Liver (tissue), 9 donors: ENCODE results near the gene PAPPA2. TPM values are rescaled to one million over a fixed set of nuclear protein-coding genes. Genes with fewer than 3 reads are reported as not detected.

ENCODE experiments used
- DNase-seq: peaks from one replicate; pipeline ENCODE4 v3.0.0-alpha.2; 2017; ENCODE audit warnings: low spot score
- H3K27ac ChIP-seq, 2 donors: one replicate each; pipeline ENCODE4 v1.7.0; 2013; ENCODE audit warnings: inconsistent platforms in 2 of 2, low read length in 2 of 2, control low read depth in 1 of 2, low read depth in 1 of 2, mild to moderate bottlenecking in 1 of 2
- H3K27me3 ChIP-seq, 4 donors: one replicate each; pipeline versions ENCODE4 v1.6.1 to v1.7.0; 2013; ENCODE audit warnings: low read length in 3 of 4, inconsistent platforms in 1 of 4, mild to moderate bottlenecking in 1 of 4, moderate library complexity in 1 of 4; ENCODE audit not compliant: control insufficient read depth in 4 of 4, insufficient read depth in 4 of 4
- H3K36me3 ChIP-seq, 4 donors: one replicate each; pipeline versions ENCODE4 v1.6.1 to v1.7.0; 2013; ENCODE audit warnings: low read length in 3 of 4, mild to moderate bottlenecking in 3 of 4, low read depth in 1 of 4, moderate library complexity in 1 of 4; ENCODE audit not compliant: control insufficient read depth in 4 of 4, insufficient read depth in 3 of 4
- H3K4me1 ChIP-seq, 4 donors: one replicate each; pipeline versions ENCODE4 v1.6.1 to v1.7.0; 2013; ENCODE audit warnings: low read length in 3 of 4, mild to moderate bottlenecking in 3 of 4, moderate library complexity in 1 of 4; ENCODE audit not compliant: control insufficient read depth in 4 of 4, insufficient read depth in 4 of 4
- H3K4me3 ChIP-seq, 3 donors: one replicate each; pipeline versions ENCODE4 v1.6.1 to v1.7.0; 2013; ENCODE audit warnings: low read length in 3 of 3, control low read depth in 1 of 3, low read depth in 1 of 3, mild to moderate bottlenecking in 1 of 3
- H3K9ac ChIP-seq, 2 donors: one replicate each; pipeline ENCODE4 v1.7.0; 2013; ENCODE audit warnings: low read length in 2 of 2, mild to moderate bottlenecking in 2 of 2, moderate library complexity in 2 of 2, control low read depth in 1 of 2, low read depth in 1 of 2
- H3K9me3 ChIP-seq, 4 donors: one replicate each; pipeline versions ENCODE4 v1.6.1 to v1.7.0; 2013; ENCODE audit warnings: low read length in 3 of 4; ENCODE audit not compliant: control insufficient read depth in 4 of 4
- ATF3 ChIP-seq: IDR thresholded peaks from 2 replicates; pipeline ENCODE4 v1.6.1; 2016; ENCODE audit warnings: antibody characterized with exemption
- CTCF ChIP-seq: fragments of 150-350 bp; IDR thresholded peaks from 2 replicates; pipeline ENCODE4 v1.5.1; 2017; ENCODE audit warnings: improper control_type of control experiment, low read depth, low read length; ENCODE audit not compliant: missing input control
- EGR1 ChIP-seq, 2 donors: IDR thresholded peaks; 2 replicates each; pipeline ENCODE4 v1.6.1; 2016 to 2018; ENCODE audit warnings: antibody characterized with exemption in 2 of 2, low read depth in 2 of 2
- FOXA1 ChIP-seq: IDR thresholded peaks from 2 replicates; pipeline ENCODE4 v1.6.1; 2016; ENCODE audit warnings: antibody characterized with exemption
- FOXA2 ChIP-seq: IDR thresholded peaks from 2 replicates; pipeline ENCODE4 v1.6.1; 2016; ENCODE audit warnings: antibody characterized with exemption
- GABPA ChIP-seq, 2 donors: IDR thresholded peaks in 1 of 2; conservative IDR thresholded peaks in 1 of 2; 2 replicates each; pipeline ENCODE4 v1.6.1; 2016; ENCODE audit warnings: antibody characterized with exemption in 2 of 2, mild to moderate bottlenecking in 1 of 2, moderate library complexity in 1 of 2
- HNF4A ChIP-seq, 2 donors: conservative IDR thresholded peaks; 2 replicates each; pipeline ENCODE4 v1.6.1; 2016; ENCODE audit warnings: antibody characterized with exemption in 2 of 2, mild to moderate bottlenecking in 2 of 2
- HNF4G ChIP-seq: IDR thresholded peaks from 2 replicates; pipeline ENCODE4 v1.6.1; 2016; ENCODE audit warnings: antibody characterized with exemption
- JUND ChIP-seq, 2 donors: IDR thresholded peaks; 2 replicates each; pipeline ENCODE4 v1.6.1; 2016; ENCODE audit warnings: antibody characterized with exemption in 2 of 2
- MAX ChIP-seq: IDR thresholded peaks from 2 replicates; pipeline ENCODE4 v1.6.1; 2016; ENCODE audit warnings: antibody characterized with exemption
- NR2F2 ChIP-seq: IDR thresholded peaks from 2 replicates; pipeline ENCODE4 v1.6.1; 2016; ENCODE audit warnings: antibody characterized with exemption
- RAD21 ChIP-seq, 2 donors: IDR thresholded peaks; 2 replicates each; pipeline ENCODE4 v1.6.1; 2016; ENCODE audit warnings: antibody characterized with exemption in 2 of 2, mild to moderate bottlenecking in 2 of 2
- REST ChIP-seq: IDR thresholded peaks from 2 replicates; pipeline ENCODE4 v1.6.1; 2016; ENCODE audit warnings: antibody characterized with exemption, mild to moderate bottlenecking
- RXRA ChIP-seq, 2 donors: IDR thresholded peaks; 2 replicates each; pipeline ENCODE4 v1.6.1; 2017 to 2018; ENCODE audit warnings: antibody characterized with exemption in 2 of 2, mild to moderate bottlenecking in 1 of 2
- SP1 ChIP-seq: IDR thresholded peaks from 2 replicates; pipeline ENCODE4 v1.6.1; 2018; ENCODE audit warnings: antibody characterized with exemption, mild to moderate bottlenecking
- TAF1 ChIP-seq: conservative IDR thresholded peaks from 2 replicates; pipeline ENCODE4 v1.6.1; 2016; ENCODE audit warnings: antibody characterized with exemption, mild to moderate bottlenecking
- YY1 ChIP-seq: IDR thresholded peaks from 2 replicates; pipeline ENCODE4 v1.6.1; 2016; ENCODE audit warnings: antibody characterized with exemption, mild to moderate bottlenecking
- ZBTB33 ChIP-seq: IDR thresholded peaks from 2 replicates; pipeline ENCODE4 v1.6.1; 2016; ENCODE audit warnings: antibody characterized with exemption
- WGBS: extraction: QIAGEN DNeasy Blood & Tissue Kit; methylation state at CpG from one replicate; pipeline ENCODE4 v1.1.7; 2013; 5-methylcytosine and 5-hydroxymethylcytosine counted together
- polyA plus RNA-seq, 2 donors: library from polyadenylated mRNA; stranded (reverse) in 1 of 2; unstranded in 1 of 2; fragments of 200-250 nt in 1 of 2; fragments of >200 nt in 1 of 2; fragmentation: Nextera tagmentation in 1 of 2; extraction: Ambion mirVana in 1 of 2; gene quantifications; one replicate each; pipeline versions ENCODE4 v1.2.1 to v1.2.3, GENCODE V29; 2013 to 2015
- total RNA-seq, 2 donors: library from RNA; depleted of rRNA; stranded (reverse); fragments of >200 nt; gene quantifications; one replicate each; pipeline ENCODE4 v1.2.3, GENCODE V29; 2014
- donor health status: healthy.
- donor health status: healthy.
- donor health status: healthy.
- donor health status: healthy.
- donor health status: healthy.

PAPPA2 gene
- total and polyA plus RNA-seq, 4 donors, result 0.19 to 27.2 (median 13.4) TPM

- Histone ChIP-seq H3K4me3 (no peak overlapping the region), H3K9me3 (no peaks in the 10 kb centered on the region), H3K4me1 (no peaks in the 10 kb centered on the region), H3K27me3 (no peaks in the 10 kb centered on the region), H3K9ac (no peak overlapping the region), H3K27ac (no peak overlapping the region), H3K36me3 (no peaks in the 10 kb centered on the region)
- WGBS, result 71% methylated on average over 3 of the region's 3 CpGs
- TF ChIP-seq TAF1 (no peak), MAX (no peak), FOXA1 (no peak), JUND (IDR thresholded peaks at IDR 0.05) (no peak), HNF4G (no peak), ATF3 (no peak), HNF4A (conservative IDR thresholded peaks at IDR 0.05) (no peak), RXRA (IDR thresholded peaks at IDR 0.05) (no peak), RAD21 (IDR thresholded peaks at IDR 0.05) (no peak), NR2F2 (no peak), CTCF (no peak)
- no peak for DNase-seq
Measured at GRCh38 chr1:176643536-176643935, 180.6 kb downstream of the PAPPA2 start.

- H3K9me3 ChIP-seq, result peaks cover 0 to 5% (median 3%) of the 10 kb centered on the region in 4 donors
- H3K27ac ChIP-seq, result no peak overlapping the region
- no peaks in the 10 kb centered on the region for H3K36me3 ChIP-seq
- no peak overlapping the region for H3K4me3 ChIP-seq
- 67% methylated on average over 1 of the region's 1 CpG for WGBS
- DNase-seq, result no peak
- no peak overlapping the region for H3K9ac ChIP-seq
- H3K27me3 ChIP-seq, result no peaks in the 10 kb centered on the region
- TF ChIP-seq HNF4A (conservative IDR thresholded peaks at IDR 0.05) (no peak), HNF4G (no peak), RAD21 (IDR thresholded peaks at IDR 0.05) (no peak), SP1 (no peak), MAX (no peak), ATF3 (no peak), YY1 (no peak), NR2F2 (no peak), REST (no peak), EGR1 (IDR thresholded peaks at IDR 0.05; ENCODE audit: low read depth in 2 of 2) (no peak), GABPA (IDR thresholded peaks at IDR 0.05 in 1 of 2, conservative IDR thresholded peaks at IDR 0.05 in 1 of 2) (no peak), ZBTB33 (no peak), FOXA2 (no peak)
- no peaks in the 10 kb centered on the region for H3K4me1 ChIP-seq
Measured at GRCh38 chr1:176648556-176648955, 185.6 kb downstream of the PAPPA2 start.
